Heart left ventricle (tissue), 13 donors: ENCODE measurements around the gene RIC8A.
"Not testable (repeated sequence)": the region's sequence is repeated elsewhere in the genome, so short reads cannot be mapped to it uniquely, and the experiment has no call there.

ENCODE experiments used
- CTCF ChIP-seq, 12 donors: fragments of 200-600 bp; sonication (generic) in 4 of 12; IDR thresholded peaks; one replicate each; pipeline versions ENCODE4 v1.5.0 to v1.8.0; 2018 to 2022; ENCODE audit warnings: antibody characterized with exemption in 12 of 12, mild to moderate bottlenecking in 5 of 12
- POLR2A ChIP-seq, 2 donors: fragments of 450-650 bp; IDR thresholded peaks; one replicate each; pipeline ENCODE4 v1.6.1; 2017; ENCODE audit warnings: antibody characterized with exemption in 2 of 2, mild to moderate bottlenecking in 2 of 2, moderate library complexity in 2 of 2
- donor health status: ischemic (EF 13 %, LVEDD 7.1; RV severe dilation, severe dysfunction).
- donor health status: DM: no; HTN: yes; CAD: no.
- donor health status: DM: no; HTN: no; CAD: no.
- donor health status: ischemic (EF 25% LVEDD 6.9; RV normal size, moderate dysfunction).
- donor health status: ischemic (EF 25% LVEDD 5.7; RV mildly dilated, moderate dysfunction).
- donor health status: ischemic (EF 35%, LVEDD 5.7; RV mildly dilated, moderate dysfunction).
- donor health status: nonischemic (EF 11% LVEDD 7.7; RV severe dilation, severe dysfunction).
- donor health status: DM: yes; HTN: yes; CAD: no.
- donor health status: PGD.
- donor health status: ischemic (EF 29% LVEDD 5.4; RV normal size, mild dysfunction).
- donor health status: nonischemic (EF 23%, LVEDD 6.1; RV moderate dilation, normal function).

DNA sequence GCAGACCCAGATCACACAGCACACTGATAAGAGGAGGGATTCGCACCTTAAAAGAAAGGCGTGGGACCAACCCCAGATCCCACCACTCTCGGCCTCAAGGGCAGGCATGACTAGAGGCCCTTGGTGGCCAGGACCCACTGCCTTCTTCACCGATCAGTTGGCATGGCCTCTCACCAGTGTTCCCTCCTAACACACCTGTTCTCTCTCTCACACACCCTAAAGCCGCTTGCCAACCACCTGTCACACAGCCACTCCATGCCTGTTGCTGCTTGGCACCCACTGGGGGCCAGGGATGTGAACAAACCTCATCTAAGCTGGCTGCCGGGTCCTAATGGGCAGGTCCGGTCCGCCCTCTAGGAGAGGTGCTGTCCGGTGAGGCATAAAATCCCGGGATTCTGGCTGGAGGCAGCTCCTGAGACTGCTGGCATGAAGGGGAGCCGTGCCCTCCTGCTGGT lies 14.8 kb upstream of the RIC8A start, which contains the start of gene SCGB1C1:
- TF ChIP-seq CTCF, POLR2A (IDR thresholded peaks at IDR 0.05): not testable (repeated sequence)
